Psoas muscle (tissue), 8 donors: ENCODE measurements around the gene GALR1. TPM values are rescaled to one million over a fixed set of nuclear protein-coding genes. Genes with fewer than 3 reads are reported as not detected.

ENCODE experiments used
- ATAC-seq, 4 donors: fragments of 200-7000 bp; cut with Tn5 transposase; one replicate each; pipeline ENCODE4 v1.9.1; 2020; ENCODE audit warnings: moderate library complexity in 3 of 4, mild to moderate bottlenecking in 2 of 4
- DNase-seq, 2 donors: peaks; one replicate each; pipeline ENCODE4 v3.0.0-alpha.2; 2020
- H3K27ac ChIP-seq: fragments of 200-600 bp; one replicate; pipeline ENCODE4 v1.8.0; 2022
- H3K27me3 ChIP-seq, 3 donors: fragments of 200-600 bp in 1 of 3; one replicate each; pipeline versions ENCODE4 v1.6.1 to v1.8.0; 2013 to 2022; ENCODE audit warnings: low read length in 2 of 3, mild to moderate bottlenecking in 2 of 3, moderate library complexity in 1 of 3; ENCODE audit not compliant: insufficient read depth in 3 of 3
- H3K36me3 ChIP-seq, 2 donors: fragments of 200-600 bp in 1 of 2; one replicate each; pipeline versions ENCODE4 v1.6.1 to v1.8.0; 2013 to 2022; ENCODE audit warnings: low read depth in 1 of 2, mild to moderate bottlenecking in 1 of 2, moderate library complexity in 1 of 2; ENCODE audit not compliant: insufficient read depth in 1 of 2
- H3K4me1 ChIP-seq: fragments of 200-600 bp; one replicate; pipeline ENCODE4 v1.8.0; 2022
- H3K4me3 ChIP-seq: fragments of 200-600 bp; one replicate; pipeline ENCODE4 v1.8.0; 2022; ENCODE audit warnings: mild to moderate bottlenecking
- H3K9me3 ChIP-seq: fragments of 200-600 bp; one replicate; pipeline ENCODE4 v1.8.0; 2022
- WGBS, 3 donors: extraction: QIAGEN DNeasy Blood & Tissue Kit; methylation state at CpG; one replicate each; pipeline versions ENCODE4 v1.1.6 to v1.1.7; 2013; 5-methylcytosine and 5-hydroxymethylcytosine counted together
- intact Hi-C, 2 donors: fragments of 100-400 bp; cut with DNase I; formaldehyde crosslinking; loops; one replicate each; pipeline versions ENCODE4 v1.11.0 to v1.14.2; 2022
- polyA plus RNA-seq, 3 donors: library from polyadenylated mRNA; stranded (reverse); fragments of 200-250 nt; gene quantifications; one replicate each; pipeline ENCODE4 v1.2.3, GENCODE V29; 2013
- total RNA-seq, 4 donors: library from RNA; stranded (reverse); fragmentation: NEBNext Ultra II Directional in 2 of 4; extraction: Animal tissue kit (Norgen Biotek cat#: 25700) in 2 of 4; gene quantifications; one replicate each; pipeline versions ENCODE4 v1.2.1 to v1.2.4, GENCODE V29; 2021 to 2023
- TF ChIP-seq, protein P1 (sequence below): fragments of 200-600 bp; IDR thresholded peaks from one replicate; pipeline ENCODE4 v1.8.0; 2022; ENCODE audit warnings: antibody characterized with exemption
- donor health status: healthy with polysubstance abuse.
- donor health status: DM: no; HTN: no; CAD: no; lungs with moderate emphysema.
- donor health status: Bipolar disorder and iron deficiency.
- donor health status: healthy.
- donor health status: DM: yes; HTN: yes; CAD: no.
- donor health status: DM: no; HTN: no; CAD: no.
- donor health status: DM: no; HTN: no; CAD: no.
- donor health status: DM: yes; HTN: yes; CAD: no.

The GALR1 gene
- total and polyA plus RNA-seq, 7 donors, result under 0.01 to 0.02 TPM; not detected in 5

GRCh38 chr18:77323640-77324299 is 74.1 kb downstream of the GALR1 start:
- Histone ChIP-seq H3K4me3 (no peak overlapping the region), H3K9me3 (no peaks in the 10 kb centered on the region), H3K27me3 (peaks cover 0 to under 1% (median 0%) of the 10 kb centered on the region in 3 donors), H3K4me1 (peaks cover 2% of the 10 kb centered on the region), H3K36me3 (no peaks in the 10 kb centered on the region), H3K27ac (no peak overlapping the region)
- intact Hi-C loops, result no loop called here
- TF ChIP-seq, protein P1, sequence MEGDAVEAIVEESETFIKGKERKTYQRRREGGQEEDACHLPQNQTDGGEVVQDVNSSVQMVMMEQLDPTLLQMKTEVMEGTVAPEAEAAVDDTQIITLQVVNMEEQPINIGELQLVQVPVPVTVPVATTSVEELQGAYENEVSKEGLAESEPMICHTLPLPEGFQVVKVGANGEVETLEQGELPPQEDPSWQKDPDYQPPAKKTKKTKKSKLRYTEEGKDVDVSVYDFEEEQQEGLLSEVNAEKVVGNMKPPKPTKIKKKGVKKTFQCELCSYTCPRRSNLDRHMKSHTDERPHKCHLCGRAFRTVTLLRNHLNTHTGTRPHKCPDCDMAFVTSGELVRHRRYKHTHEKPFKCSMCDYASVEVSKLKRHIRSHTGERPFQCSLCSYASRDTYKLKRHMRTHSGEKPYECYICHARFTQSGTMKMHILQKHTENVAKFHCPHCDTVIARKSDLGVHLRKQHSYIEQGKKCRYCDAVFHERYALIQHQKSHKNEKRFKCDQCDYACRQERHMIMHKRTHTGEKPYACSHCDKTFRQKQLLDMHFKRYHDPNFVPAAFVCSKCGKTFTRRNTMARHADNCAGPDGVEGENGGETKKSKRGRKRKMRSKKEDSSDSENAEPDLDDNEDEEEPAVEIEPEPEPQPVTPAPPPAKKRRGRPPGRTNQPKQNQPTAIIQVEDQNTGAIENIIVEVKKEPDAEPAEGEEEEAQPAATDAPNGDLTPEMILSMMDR, result no peak
- WGBS, 3 donors, result 28 to 41% (median 34%) methylated on average over 12 of the region's 12 CpGs
- ATAC-seq (no peak), DNase-seq (no peak)

Other genes starting within 250 kb of the GALR1 start
- 10 to 100 TPM; 51.6 to 88.2 (median 78.6) TPM for gene MBP, start 117.1 kb upstream of the GALR1 start, total RNA-seq
- gene MBP, start 117.1 kb upstream of the GALR1 start, polyA plus RNA-seq, result 10 to 100 TPM; 16.4 to 43.9 (median 40.8) TPM